GM21717 (cell line): ENCODE results near the gene UBE2QL1.
A peak's percentile ranks its signal among the peaks of the same experiment; 100 is the strongest.

Source experiments
- ATAC-seq: cut with Tn5 transposase; IDR thresholded peaks from one replicate; pipeline ENCODE4 v1.9.1; 2021; ENCODE audit warnings: mild to moderate bottlenecking, moderate library complexity; ENCODE audit not compliant: unreplicated experiment

The UBE2QL1 gene

DNA sequence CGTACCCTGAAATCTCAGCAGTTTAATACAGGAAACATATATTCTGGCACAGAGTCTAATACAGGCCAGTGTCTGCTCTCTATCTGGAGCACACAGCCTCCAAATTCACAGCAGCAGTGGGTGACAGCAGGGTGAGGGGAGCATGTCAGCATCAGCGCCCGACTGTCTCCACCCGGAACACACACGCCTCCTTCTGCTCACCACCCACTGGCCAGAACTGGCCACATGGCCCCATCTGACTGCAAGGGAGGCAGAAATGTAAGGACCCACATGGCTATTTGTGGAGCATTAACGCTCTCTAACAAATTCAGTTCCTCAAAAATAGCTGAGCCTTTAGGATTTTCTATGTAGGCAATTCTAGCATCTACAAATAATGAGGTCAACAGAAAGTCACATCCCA lies 24.6 kb downstream of the UBE2QL1 start:
- ATAC-seq, result no peak

DNA sequence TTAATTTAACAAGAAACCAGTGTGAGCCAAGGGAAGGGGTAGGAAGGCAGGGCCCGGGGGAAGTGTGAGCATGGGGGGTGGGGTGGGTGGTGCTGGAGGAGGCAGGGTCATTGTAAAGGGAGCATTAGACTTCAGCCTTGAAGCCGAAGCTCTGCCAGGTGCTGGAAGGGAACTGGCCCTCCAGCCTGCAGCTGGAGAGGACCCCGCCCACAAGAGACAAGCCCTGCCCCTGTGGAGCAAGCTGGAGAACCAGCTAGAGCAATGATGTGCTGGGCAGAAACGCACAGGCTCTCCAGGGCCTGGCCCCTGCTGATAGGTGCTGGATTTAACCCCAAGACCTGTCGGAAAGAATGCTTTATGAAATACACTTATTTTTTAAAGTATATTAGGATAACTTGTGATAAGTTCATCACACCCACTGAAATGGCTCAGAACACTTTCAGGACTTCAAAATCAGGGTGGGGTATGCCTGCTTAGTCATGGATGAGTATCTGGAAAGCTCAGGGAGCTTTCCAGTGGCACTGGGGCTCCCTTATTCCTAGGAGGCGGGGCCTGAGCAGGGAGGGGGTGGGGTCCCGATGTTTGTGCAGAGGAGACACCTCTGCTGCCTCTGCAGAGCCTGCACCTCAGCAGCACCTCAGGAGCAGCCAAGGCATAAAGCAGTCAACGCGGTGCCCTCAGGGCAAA lies 27.1 kb downstream of the UBE2QL1 start:
- no peak for ATAC-seq

DNA sequence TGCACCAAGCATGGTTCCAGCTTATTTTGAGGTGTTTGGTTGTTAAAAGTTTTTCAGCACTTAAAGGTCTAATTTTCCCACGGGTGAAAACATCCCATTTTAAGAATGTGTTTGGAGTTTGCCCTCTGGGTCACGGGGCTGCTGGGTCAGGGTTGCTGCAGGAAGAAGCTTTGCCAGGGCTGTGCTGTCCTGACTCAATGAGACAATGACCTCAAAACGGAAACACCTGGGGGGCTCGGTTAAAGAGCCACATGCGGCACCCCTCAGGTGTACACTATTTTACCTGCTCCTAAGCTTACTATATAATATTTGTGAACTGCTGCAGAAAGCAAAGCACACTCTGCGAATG lies 27.6 kb downstream of the UBE2QL1 start:
- ATAC-seq, result no peak

DNA sequence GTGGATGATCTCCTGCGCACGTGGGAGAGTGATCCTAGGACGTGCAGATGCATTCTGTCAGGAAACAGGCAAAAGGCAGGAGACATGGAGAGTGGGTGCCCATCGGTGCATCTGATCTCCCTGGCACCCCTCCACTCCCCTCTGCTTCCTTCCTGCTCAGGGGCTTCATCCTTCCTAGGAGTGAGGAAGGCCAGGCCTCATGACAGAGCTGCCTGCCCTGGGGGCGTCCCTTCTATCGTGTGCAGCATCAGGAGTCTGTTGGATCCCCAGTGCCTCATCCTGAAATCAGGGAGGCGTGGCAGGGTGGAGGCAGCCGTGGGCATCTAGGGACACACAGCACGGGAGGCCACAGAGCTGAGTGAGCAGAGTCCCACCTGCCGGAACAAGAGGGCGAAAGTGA lies 30.1 kb downstream of the UBE2QL1 start:
- no peak for ATAC-seq

DNA sequence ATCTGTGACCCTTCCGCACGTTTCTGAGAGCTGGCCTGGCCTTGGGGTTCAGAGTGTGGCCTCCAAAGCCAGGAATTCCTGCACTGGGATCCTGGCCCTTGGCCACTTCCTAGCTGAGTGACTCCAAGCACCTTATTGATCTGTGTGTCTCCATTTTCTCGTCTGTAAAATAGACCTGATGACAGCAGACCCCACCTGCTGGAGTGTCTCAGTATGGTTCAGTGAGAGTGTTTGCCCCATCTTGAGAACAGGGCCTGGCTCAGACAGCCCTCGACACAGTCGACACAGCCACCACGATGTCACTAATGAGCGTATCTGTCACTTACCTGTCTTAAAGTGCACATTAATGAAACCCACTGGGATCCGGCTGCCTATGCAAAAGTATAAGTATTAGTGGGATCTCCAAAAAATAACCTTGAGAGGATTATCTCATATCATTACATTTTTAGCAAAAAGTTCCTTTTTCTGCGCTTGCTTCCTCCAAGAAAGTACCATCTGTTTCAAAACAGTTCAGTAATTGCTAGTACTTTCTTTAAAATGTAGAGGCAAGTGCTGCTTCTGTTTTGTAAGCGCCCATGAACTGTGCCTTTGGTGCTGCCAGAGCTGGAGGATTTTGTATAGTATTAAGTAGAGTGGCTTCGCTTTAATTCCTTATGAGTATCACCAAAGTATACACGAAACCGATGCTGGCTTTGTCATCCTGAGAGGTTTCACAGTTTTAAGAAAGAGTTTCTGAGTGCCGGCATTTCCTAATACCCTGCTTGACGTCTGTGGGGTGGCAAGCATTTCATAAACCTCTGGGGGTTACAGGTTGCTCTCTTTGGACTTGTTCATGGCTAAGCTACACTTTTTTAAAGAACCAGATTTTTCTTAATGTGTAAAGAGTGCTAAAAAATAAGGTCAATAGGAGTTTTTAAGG lies 31.7 kb downstream of the UBE2QL1 start:
- peak; percentile 59 for ATAC-seq

DNA sequence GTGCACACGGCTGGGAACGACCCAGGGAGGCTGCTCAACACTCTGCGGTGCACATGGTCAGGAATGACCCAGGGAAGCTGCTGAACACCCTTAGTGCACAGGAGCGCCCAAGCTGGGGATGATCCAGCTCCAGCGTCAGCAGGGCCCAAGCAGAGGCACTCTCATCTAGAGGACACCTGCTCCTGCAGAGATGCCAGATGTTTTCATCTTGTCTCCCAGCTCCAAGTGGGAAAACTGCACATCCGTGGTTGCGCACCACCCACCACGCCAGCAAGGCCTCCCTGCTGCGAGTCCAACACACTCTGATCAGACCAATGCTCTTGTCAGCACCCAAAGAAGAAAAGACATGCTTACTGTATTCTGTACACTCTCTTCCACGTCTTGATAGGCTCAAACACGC lies 34.1 kb downstream of the UBE2QL1 start:
- no peak for ATAC-seq

DNA sequence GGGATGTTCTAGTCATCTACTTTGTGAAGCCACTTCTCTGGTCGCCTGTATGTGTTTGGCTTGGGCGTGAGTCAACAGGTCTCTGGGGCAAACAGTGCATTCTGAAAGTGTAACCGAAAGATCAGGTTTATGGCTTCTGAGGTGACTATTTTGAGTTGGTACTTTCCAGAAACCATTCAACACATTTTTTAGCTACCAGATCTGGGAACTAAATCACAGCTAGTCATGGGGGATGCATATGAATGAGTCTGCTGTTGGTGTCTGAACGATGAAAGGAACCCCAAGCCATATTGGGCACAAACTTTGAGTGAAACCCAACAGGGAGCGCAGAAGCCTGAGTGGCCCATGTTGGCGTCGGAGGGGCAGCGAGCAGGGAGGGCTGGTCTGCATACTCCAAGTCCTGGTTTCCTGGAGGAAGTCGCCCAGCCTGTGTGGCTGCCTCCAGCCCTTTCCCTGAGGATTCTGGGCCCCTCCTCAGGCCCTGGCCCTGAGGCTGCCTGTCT lies 35.3 kb downstream of the UBE2QL1 start:
- peak; percentile 85 for ATAC-seq

DNA sequence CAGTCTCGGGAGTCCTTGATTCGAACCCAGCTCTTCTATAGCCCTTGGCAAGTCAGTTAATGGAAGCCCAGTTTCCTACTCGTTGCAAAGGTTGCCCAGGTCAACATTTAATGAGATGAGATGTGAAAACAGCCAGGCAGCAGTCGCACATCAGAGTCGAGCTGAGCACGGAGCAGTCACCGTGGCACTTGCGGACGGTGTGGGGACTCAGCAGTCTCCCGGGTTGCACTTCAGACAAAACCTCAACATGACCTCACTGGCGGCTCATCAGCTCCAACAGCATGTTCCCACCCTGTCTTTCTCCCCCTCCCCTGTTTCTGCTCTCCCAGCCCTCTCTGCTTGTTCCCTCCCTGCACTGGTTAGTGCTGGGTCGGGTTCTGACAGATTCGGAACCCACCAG lies 35.8 kb downstream of the UBE2QL1 start:
- ATAC-seq, result no peak

DNA sequence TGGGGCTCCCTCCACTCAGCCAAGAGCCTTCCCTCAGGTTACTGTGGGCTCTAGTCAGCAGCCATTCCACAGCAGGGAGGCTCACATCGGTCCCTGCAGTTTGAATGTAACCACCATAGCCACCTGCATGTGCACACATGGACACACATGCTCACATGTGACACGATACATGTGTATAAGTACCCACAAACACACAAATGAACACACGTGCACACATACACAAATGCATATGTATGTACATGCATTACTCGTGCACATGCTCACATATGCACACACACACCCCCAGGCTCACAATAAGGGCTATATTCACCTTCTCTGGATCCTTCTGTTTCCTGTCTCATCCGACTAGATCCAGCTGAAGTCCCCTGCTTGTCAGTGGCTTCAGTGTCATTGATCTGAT lies 36.2 kb downstream of the UBE2QL1 start:
- ATAC-seq, result no peak

DNA sequence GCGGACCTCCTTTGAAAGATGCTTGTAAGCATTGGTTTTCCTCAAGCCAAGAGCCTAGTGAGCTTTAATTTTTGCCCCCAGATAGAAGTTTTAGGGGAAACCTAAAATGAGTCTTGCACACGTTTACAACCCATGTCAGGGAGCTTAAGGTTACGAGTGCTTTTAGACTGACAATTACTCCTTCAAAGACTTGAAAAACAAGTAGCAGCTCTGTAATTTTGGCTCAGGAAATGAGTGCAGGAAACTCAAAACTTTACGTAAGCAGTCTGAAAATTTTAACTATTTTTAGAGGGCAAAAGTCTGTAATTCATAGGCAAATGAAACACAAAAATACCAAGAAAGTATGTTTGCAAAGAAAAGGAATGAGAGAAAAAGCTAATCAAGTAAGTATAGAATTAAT lies 36.8 kb downstream of the UBE2QL1 start:
- no peak for ATAC-seq

DNA sequence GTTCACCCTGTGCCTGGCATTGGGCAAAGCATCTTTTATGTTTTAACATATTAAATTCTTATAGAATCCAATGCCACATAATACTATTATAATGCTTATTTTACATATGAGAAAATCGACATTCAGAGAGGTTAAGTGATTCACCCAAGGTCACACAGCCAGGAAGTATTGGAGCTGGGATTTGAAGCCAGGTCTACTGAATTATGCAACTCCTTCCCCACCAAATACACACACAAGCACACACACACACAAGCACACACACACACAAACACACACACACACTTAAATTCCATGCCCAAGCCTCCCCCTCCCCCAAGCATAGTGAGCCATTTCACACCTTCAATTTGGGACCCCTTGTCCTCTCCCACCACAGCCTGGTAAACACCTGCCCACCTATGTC lies 37.4 kb downstream of the UBE2QL1 start:
- no peak for ATAC-seq

DNA sequence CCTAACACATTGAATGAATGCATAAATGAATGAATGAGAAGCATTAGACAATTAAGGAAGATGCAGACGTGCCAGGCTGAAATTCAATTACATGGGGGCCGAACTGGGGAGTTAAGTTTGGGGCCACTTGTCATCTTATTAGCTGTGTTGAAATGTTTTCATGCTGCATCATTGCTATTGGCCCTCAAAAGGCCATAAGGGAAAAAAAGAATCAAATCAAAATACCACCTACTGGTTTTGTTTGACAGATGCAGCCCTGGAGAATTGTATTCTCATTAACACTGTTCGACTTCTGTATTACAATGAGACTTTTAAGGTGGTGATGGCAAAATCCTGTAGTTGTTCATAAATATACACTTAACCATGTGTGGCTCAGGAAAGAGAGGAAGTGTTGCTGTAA lies 38.4 kb downstream of the UBE2QL1 start:
- ATAC-seq, result no peak

DNA sequence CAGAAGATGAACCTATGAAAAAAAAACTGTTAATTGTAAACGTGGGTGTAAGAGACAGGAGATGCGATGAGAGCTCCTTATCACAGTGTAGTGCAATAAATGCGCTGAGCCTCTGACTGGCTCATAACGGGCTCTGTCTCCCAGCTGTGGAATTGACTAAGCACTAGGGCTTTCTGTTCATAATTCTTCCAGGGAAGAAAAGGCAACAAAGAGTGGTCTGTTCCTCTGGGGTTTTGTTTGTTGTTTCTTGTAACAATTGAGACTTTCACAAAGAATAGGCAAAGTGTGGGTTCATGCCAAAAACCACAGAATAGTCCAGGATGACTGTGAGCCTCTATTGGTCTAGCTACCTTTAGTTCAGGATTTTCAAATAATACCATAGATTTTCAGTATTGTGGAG lies 39.4 kb downstream of the UBE2QL1 start:
- no peak for ATAC-seq

DNA sequence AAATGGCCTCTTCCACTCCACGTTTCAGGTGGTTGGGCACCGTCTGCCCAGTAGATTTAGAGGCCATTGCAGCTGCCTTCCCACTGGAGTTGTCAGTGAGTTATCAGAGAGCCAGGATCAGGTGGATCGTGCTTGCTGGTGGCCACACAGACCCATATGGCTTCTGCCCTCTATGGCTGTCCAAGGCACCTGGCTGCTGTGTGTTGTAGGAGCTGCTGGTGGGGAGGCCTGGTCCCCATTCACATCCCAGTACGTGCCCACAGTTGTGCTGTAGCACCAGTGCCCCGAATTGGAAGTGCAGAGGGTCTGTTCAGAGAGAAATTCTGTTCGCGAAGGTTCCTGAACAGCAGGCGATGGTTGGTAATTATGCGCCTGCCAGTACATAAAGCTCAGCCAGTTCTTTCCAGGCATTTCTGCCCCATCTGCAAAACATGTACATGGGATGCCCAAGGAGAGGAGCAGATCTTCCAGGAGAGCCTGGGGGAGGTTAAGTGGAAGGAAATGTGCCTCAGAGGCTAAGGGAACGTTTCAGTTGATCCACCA lies 41.1 kb downstream of the UBE2QL1 start:
- no peak for ATAC-seq

DNA sequence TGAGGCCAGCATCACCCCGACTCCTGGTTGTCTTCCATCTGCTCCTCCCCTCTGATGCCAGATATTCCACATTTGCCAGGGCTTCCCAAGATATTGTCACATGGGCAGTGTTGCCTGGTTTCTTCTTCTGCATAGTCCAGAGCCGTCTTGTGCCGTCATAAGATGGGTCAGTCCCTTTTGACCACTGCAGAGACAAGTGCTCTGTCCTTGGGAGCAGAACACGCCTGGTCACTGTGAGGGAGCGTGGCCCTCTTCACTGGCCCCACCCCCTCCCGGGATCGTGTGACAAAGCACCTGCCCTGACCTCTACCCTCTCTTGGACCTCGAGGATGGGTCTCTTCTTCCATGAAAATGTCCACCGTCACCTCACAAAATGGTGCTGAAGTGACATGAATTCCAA lies 41.6 kb downstream of the UBE2QL1 start:
- no peak for ATAC-seq

DNA sequence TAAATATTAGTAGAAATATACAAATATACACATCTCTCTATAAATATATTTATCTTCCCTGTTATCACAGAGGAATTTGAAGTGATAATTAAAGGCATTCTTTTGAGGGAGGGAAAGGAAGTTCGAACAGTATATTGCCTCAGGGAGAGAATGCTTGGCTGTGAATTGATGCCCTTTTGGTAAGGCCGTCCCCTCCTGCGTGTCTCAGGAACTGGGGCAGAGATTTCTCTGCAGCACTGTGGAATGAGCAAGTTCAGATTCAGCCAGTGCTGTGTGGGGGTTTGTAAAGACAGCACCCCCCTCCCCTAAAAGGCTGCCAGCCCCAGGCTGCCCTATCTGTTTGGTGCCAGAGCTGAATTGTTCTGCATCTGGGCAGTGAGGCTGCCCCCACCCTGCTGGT lies 42.0 kb downstream of the UBE2QL1 start:
- no peak for ATAC-seq

DNA sequence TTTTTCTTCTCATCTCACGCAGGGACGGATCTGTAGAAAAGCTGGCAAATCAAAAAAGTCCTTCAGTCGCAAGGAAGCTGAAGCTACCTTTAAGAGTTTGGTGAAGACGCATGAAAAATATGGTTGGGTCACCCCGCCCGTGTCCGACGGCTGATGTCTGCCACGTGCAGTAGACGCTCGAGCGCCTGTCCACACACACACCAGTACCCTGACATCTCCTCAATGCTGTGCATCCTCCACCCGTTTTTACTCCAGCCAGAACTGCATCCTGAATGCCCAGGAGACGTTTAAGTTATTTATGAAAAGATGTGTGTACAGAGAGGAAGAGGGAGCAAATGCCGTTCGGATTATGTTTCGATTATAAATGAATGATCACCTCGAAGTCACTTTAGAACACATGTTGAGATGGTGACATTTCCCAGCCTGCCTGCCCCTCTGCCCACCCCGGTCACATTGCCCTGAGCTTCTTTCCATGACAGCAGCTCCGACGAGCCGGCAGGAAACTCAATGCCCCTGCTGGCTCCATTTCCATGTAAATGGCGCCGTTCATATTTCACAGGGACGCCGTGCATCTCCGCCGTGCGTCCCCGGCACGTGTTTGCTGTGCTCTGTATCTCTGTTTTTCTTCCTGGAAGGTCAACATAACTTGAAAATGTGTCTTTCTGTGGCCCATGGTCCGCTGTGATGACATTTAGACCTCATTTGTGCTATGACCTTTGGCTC lies 42.7 kb downstream of the UBE2QL1 start:
- ATAC-seq, result no peak

DNA sequence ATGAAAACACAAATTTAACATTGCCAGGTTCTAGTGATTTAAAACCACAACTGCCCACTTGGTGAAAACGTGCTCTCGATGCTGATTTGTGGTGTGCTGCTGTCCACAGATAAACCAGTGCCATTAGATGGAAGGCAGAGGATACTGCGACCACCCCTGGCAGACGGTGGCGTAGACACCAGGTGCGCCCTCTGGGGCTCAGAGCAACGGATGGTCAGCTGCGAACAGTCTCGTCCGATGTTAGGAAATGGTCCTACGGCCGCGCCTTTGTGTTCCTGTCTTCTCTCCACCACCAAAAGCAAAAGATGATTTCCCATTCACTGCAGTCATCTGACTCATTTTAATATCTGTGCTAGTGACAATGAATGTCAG lies 43.2 kb downstream of the UBE2QL1 start:
- ATAC-seq, result no peak

DNA sequence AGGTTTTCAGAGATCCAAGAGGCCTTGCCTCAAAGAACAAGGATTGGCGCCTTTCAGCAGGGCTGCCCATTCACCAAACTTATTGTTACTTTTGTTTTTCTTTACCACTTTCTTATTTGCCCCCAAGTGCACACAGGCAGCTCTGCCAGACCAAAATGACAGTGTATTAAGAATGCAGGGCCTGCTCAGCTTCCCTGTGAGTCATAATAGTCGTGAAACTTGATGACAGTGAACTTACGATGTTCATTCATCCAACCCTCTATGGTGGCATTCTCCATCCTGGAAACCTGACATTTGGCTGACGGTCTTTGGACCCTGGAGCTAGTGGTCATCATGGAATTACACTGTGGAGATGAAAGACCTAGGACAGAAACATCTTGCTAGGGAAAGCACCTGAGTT lies 44.3 kb downstream of the UBE2QL1 start:
- peak; percentile 31 for ATAC-seq

DNA sequence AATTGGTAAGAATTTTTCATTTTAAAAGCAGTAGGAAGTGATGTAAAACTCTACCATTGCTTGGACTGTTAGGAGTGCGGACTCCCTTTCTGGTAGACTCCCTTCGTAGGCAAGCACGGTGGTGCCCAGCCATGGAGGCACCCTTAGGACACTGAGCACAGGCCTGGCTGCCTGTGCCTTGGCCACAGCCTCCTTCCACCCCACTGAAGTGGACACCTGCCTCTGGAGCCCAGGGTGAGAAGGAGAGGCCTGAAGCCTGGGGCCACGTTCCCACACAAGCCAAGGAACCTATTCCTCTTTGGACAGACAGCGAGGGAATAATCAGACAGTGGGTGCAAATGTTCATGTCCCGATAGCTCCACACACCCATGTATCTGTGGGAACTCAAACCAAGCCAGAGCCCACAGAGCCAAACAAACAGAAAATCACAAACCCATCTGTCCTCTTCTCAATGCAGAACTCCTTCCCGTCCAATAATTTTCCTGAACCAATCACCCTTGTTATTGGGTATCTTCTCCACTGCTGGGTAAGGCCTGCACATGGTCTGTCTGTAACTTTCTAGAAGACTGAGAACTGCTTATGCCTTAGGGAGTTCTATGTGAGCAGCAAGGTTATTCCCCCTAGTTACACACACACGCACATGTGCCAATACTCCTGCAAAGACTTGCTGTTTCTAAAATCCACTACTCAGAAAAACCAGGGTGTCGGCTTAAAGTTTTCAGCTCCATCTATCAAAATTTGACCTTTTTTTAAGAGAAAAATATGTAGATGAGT lies 45.2 kb downstream of the UBE2QL1 start:
- ATAC-seq, result no peak

DNA sequence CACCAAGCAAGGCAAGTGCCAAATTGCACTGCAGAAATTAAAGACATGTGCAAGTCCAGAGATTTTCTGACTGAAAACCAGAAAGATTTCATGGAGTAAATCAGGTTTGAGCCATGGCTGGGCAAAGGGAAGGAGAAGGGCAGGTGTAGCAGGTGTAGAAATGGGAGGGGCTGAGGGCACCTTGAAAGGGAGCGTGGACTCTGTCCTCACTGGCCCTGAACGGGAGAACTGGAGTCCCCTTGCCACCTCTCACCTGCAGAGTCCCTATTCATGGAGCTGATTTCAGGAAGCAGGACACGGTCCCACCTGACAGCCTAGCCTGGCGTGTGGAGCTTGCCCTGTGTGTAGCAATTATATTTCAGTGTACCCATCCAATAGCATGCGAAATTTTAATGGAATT lies 46.3 kb downstream of the UBE2QL1 start:
- no peak for ATAC-seq
